ENCODE data around the gene WLS.

DNA sequence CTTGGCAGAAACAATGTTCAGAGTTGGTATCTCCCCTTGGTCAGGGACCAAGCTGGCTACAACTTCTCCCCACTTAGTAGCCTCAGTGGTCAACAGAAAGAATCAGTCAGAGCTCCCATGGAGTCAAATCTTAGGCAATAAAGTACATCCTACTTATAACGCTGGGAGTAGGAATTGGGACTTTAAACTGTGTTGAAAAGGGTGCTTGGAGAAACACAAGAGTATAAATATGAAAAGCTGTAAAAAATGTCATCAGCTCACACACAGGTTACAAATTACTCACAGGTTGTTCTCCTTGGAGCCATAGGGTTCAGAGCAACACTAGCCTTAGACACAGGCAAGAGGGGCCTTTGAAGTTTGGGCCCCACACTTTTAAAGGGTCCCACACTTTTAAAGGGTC, 67.4 kb downstream of the WLS start:
- TF ChIP-seq CTCF (conservative IDR thresholded peaks at IDR 0.05) (no peak), ZFX (IDR thresholded peaks at IDR 0.05) (no peak)
